K562 (cell line): ENCODE measurements around the gene GDF2. TPM values are rescaled to one million over a fixed set of nuclear protein-coding genes. Genes with fewer than 3 reads are reported as not detected.

Experiments used
- ATAC-seq: fragments of 200-7000 bp; cut with Tn5 transposase; 3 replicates; pipeline ENCODE4 v1.9.1; 2020; ENCODE audit warnings: moderate library complexity
- BruUV-seq: library from RNA; stranded (reverse); fragments of 400-500 nt; replicated peaks from 2 replicates; lab custom pipeline; 2021; lab: Mats Ljungman, UMichigan
- CTCF ChIA-PET: fragments of 300-600 bp; formaldehyde crosslinking; extraction: SDS; loops from one replicate; lab custom pipeline; 2021; ENCODE audit warnings: low intra/inter-chr PET ratio; lab: Yijun Ruan, JAX
- POLR2A ChIA-PET: fragments of 300-600, 350-650 bp; sonication (Branson Sonifier 250); formaldehyde crosslinking; extraction: SDS; loops from one replicate; lab custom pipeline; 2021; ENCODE audit warnings: antibody characterized with exemption, inconsistent platforms; lab: Yijun Ruan, JAX
- DNase-seq, 4 experiments: peaks; one replicate each; pipeline versions ENCODE4 v3.0.0 to v3.0.0-alpha.2; 2011 to 2018; ENCODE audit warnings: low spot score in 3 of 4, mixed read lengths in 3 of 4; ENCODE audit errors: extremely low read depth in 1 of 4
- FAIRE-seq: peaks from 2 replicates; lab custom pipeline; 2011; peaks lifted over from hg19 to GRCh38; lab: Jason Lieb, UNC
- H2AFZ ChIP-seq: 2 replicates; pipeline ENCODE4 v1.6.0; 2011; ENCODE audit warnings: low read depth, low read length, control low read depth, inconsistent platforms
- H3K27ac ChIP-seq: fragments of 200-600 bp; 3 replicates; pipeline ENCODE4 v1.8.0; 2011; ENCODE audit warnings: low read depth, mild to moderate bottlenecking, control low read depth, inconsistent platforms, low read length, moderate library complexity, mixed read lengths; ENCODE audit errors: extremely low read depth
- H3K27me3 ChIP-seq, 2 experiments: fragments of 300-600 bp in 1 of 2; 2 replicates in 1 of 2; 3 replicates in 1 of 2; pipeline versions ENCODE4 v1.6.0 to v1.8.0; 2011; ENCODE audit warnings: inconsistent platforms in 2 of 2, low read length in 2 of 2, mild to moderate bottlenecking in 1 of 2, mixed read lengths in 1 of 2, moderate library complexity in 1 of 2; ENCODE audit not compliant: control insufficient read depth in 2 of 2, insufficient read depth in 2 of 2
- H3K36me3 ChIP-seq: fragments of 300-600 bp; 3 replicates; pipeline ENCODE4 v1.8.0; 2011; ENCODE audit warnings: mild to moderate bottlenecking, low read length, inconsistent platforms; ENCODE audit not compliant: control insufficient read depth, insufficient read depth
- H3K4me1 ChIP-seq, 2 experiments: fragments of 200-600 bp in 1 of 2; replicated peaks in 1 of 2; 2 replicates in 1 of 2; 3 replicates in 1 of 2; pipeline versions ENCODE4 v1.5.1 to v1.8.0; 2011; ENCODE audit warnings: inconsistent platforms in 2 of 2, low read length in 2 of 2, mild to moderate bottlenecking in 1 of 2, mixed read lengths in 1 of 2, moderate library complexity in 1 of 2; ENCODE audit not compliant: control insufficient read depth in 2 of 2, insufficient read depth in 2 of 2
- H3K4me2 ChIP-seq: 2 replicates; pipeline ENCODE4 v1.6.1; 2011; ENCODE audit warnings: low read length, control low read depth, inconsistent platforms, mixed read lengths; ENCODE audit not compliant: insufficient read depth
- H3K4me3 ChIP-seq: fragments of 200-600 bp; sonication (generic), shearing (Covaris generic); 2 replicates; pipeline ENCODE4 v1.5.1; 2016; ENCODE audit warnings: control low read depth, inconsistent platforms
- H3K79me2 ChIP-seq: fragments of 200-600 bp; 3 replicates; pipeline ENCODE4 v1.8.0; 2011; ENCODE audit warnings: low read length, inconsistent platforms; ENCODE audit not compliant: control insufficient read depth, insufficient read depth
- H3K9ac ChIP-seq, 2 experiments: 2 replicates each; pipeline versions ENCODE4 v1.6.0 to v1.6.1; 2011; ENCODE audit warnings: low read depth in 2 of 2, low read length in 2 of 2, control low read depth in 1 of 2, inconsistent platforms in 1 of 2, mild to moderate bottlenecking in 1 of 2, mixed read lengths in 1 of 2; ENCODE audit not compliant: insufficient read depth in 1 of 2
- H3K9me1 ChIP-seq: one replicate; pipeline ENCODE4 v1.6.0; 2011; ENCODE audit warnings: inconsistent platforms, mild to moderate bottlenecking, low read length, moderate library complexity; ENCODE audit not compliant: control insufficient read depth, insufficient read depth
- H3K9me3 ChIP-seq: replicated peaks from 2 replicates; pipeline ENCODE4 v1.5.1; 2011; ENCODE audit warnings: low read depth, low read length, inconsistent platforms; ENCODE audit not compliant: control insufficient read depth, insufficient read depth
- H4K20me1 ChIP-seq: replicated peaks from 2 replicates; pipeline ENCODE4 v1.6.1; 2011; ENCODE audit warnings: low read length, inconsistent platforms, mixed read lengths; ENCODE audit not compliant: control insufficient read depth, insufficient read depth
- ATF3 ChIP-seq, 2 experiments: fragments of 450-650 bp in 1 of 2; sonication (generic) in 1 of 2; formaldehyde crosslinking in 1 of 2; IDR thresholded peaks in 1 of 2; conservative IDR thresholded peaks in 1 of 2; 2 replicates each; pipeline versions ENCODE4 v1.6.1 to v1.8.1; 2016 to 2023; ENCODE audit warnings: mild to moderate bottlenecking in 2 of 2, moderate library complexity in 2 of 2, inconsistent platforms in 1 of 2, missing genetic modification reagents in 1 of 2
- BACH1 ChIP-seq: fragments of 200-800 bp; sonication (Bioruptor generic); IDR thresholded peaks from 2 replicates; pipeline ENCODE4 v1.6.1; 2016; ENCODE audit warnings: missing genetic modification characterization, missing compliant biosample characterization
- GABPB1 ChIP-seq: sonication (generic); formaldehyde crosslinking; IDR thresholded peaks from 2 replicates; pipeline ENCODE4 v1.8.0; 2022; ENCODE audit warnings: mild to moderate bottlenecking, missing genetic modification reagents
- JUND ChIP-seq, 2 experiments: IDR thresholded peaks; 2 replicates in 1 of 2; 3 replicates in 1 of 2; pipeline ENCODE4 v1.6.1; 2011; ENCODE audit warnings: borderline replicate concordance in 2 of 2, low read depth in 2 of 2, low read length in 2 of 2, improper control_type of control experiment in 1 of 2, missing biosample characterization in 1 of 2, missing genetic modification characterization in 1 of 2, missing genetic modification reagents in 1 of 2
- MAFF ChIP-seq: IDR thresholded peaks from 2 replicates; pipeline ENCODE4 v1.6.1; 2012; ENCODE audit warnings: low read length, improper control_type of control experiment
- MNT ChIP-seq, 2 experiments: fragments of 450-650 bp; conservative IDR thresholded peaks; 2 replicates each; pipeline ENCODE4 v1.6.1; 2017; ENCODE audit warnings: mild to moderate bottlenecking in 2 of 2, moderate library complexity in 2 of 2
- NFATC3 ChIP-seq: fragments of 450-650 bp; IDR thresholded peaks from 2 replicates; pipeline ENCODE4 v1.6.1; 2017; ENCODE audit warnings: mild to moderate bottlenecking
- NRF1 ChIP-seq, 2 experiments: fragments of 450-650 bp; IDR thresholded peaks in 1 of 2; conservative IDR thresholded peaks in 1 of 2; 2 replicates each; pipeline ENCODE4 v1.6.1; 2014; ENCODE audit warnings: mild to moderate bottlenecking in 2 of 2
- PHF8 ChIP-seq: fragments of 200-600 bp; sonication (generic); IDR thresholded peaks from 2 replicates; pipeline ENCODE4 v1.6.1; 2012; ENCODE audit warnings: mixed run types, mild to moderate bottlenecking, inconsistent platforms, low read length, moderate library complexity, borderline replicate concordance
- SOX6 ChIP-seq: fragments of 450-650 bp; IDR thresholded peaks from 2 replicates; pipeline ENCODE4 v1.6.1; 2014; ENCODE audit warnings: mild to moderate bottlenecking
- TAL1 ChIP-seq: fragments of 450-650 bp; IDR thresholded peaks from 2 replicates; pipeline ENCODE4 v1.6.1; 2016; ENCODE audit warnings: mild to moderate bottlenecking
- TRIM24 ChIP-seq, 2 experiments: fragments of 450-650 bp; IDR thresholded peaks; 2 replicates each; pipeline ENCODE4 v1.6.1; 2016
- ZBTB7A ChIP-seq: IDR thresholded peaks from 2 replicates; pipeline ENCODE4 v1.6.1; 2011; ENCODE audit warnings: low read depth, mild to moderate bottlenecking, low read length, moderate library complexity, borderline replicate concordance; ENCODE audit not compliant: control insufficient read depth
- ZFP36 ChIP-seq: fragments of 150-350 bp; IDR thresholded peaks from 2 replicates; pipeline ENCODE4 v1.6.1; 2018; ENCODE audit warnings: low read length, low read depth; ENCODE audit not compliant: partially characterized antibody
- ZKSCAN8 ChIP-seq: fragments of 200-800 bp; sonication (Bioruptor generic); IDR thresholded peaks from 2 replicates; pipeline ENCODE4 v1.6.1; 2016; ENCODE audit warnings: missing genetic modification characterization, missing compliant biosample characterization
- WGBS: fragments of 100-300 bp; shearing (Covaris generic); methylation state at CpG from one replicate; pipeline ENCODE4 v1.1.6; 2016; ENCODE audit warnings: low coverage, mixed read lengths; ENCODE audit not compliant: insufficient coverage; ENCODE audit errors: missing lambda C conversion rate; 5-methylcytosine and 5-hydroxymethylcytosine counted together
- in situ Hi-C: fragments of 300-500 bp; cut with MboI; formaldehyde crosslinking; loops from 4 replicates; pipeline ENCODE4 v1.15.0; 2018; ENCODE audit warnings: inconsistent platforms, mixed read lengths
- intact Hi-C: fragments of 100-400 bp; cut with micrococcal nuclease; formaldehyde crosslinking; loops from 2 replicates; pipeline ENCODE4 v1.14.2; 2022
- polyA plus RNA-seq, 8 experiments: library from polyadenylated mRNA; depleted of rRNA in 4 of 8; stranded (reverse) in 5 of 8; unstranded in 3 of 8; fragments of >200 nt; fragmentation: Nextera tagmentation in 2 of 8; fragmentation: Illumina TruSeq in 1 of 8; extraction: Ambion mirVana in 2 of 8; extraction: Trizol in 1 of 8; gene quantifications; 2 replicates each; pipeline versions ENCODE4 v1.2.1 to v1.2.3, GENCODE V29; 2011 to 2014; ENCODE audit warnings: inconsistent platforms in 1 of 8, missing spikeins in 1 of 8
- total RNA-seq, 7 experiments: library from RNA; depleted of rRNA in 6 of 7; stranded (reverse); fragments of >200 nt in 6 of 7; fragmentation: Illumina TruSeq in 2 of 7; extraction: Trizol in 2 of 7; gene quantifications; 2 replicates each; pipeline versions ENCODE4 v1.2.1 to v1.2.3, GENCODE V29; 2011 to 2021; ENCODE audit warnings: low replicate concordance in 1 of 7

The GDF2 gene
- total and polyA plus RNA-seq, 9 of the 15 experiments (the other 6 are each of a cell fraction or from before 2014, with no cell fraction given) = 0.08 to 0.58 (median 0.27) TPM; not detected in 2

- H3K9ac ChIP-seq = peak overlapping the region; percentile 31 to 63; a peak in 3 of 4 replicates
- no peaks in the 10 kb centered on the region for H3K9me3 ChIP-seq
- H3K79me2 ChIP-seq = no peaks in the 10 kb centered on the region
- H3K4me2 ChIP-seq = peak overlapping the region; percentile 69
- no TSS peak for BruUV-seq
- FAIRE-seq (no peak), DNase-seq (peak; percentile 43 to 89 (median 63)), ATAC-seq (peak; percentile 84)
- 18% methylated on average over 15 of the region's 15 CpGs for WGBS
- H3K27ac ChIP-seq = peak overlapping the region; percentile 73
- intact Hi-C loops (no loop called here), in situ Hi-C loops (no loop called here)
- H3K36me3 ChIP-seq = no peaks in the 10 kb centered on the region
- no peaks in the 10 kb centered on the region; a peak in 1 of 5 replicates for H3K27me3 ChIP-seq
- no peaks in the 10 kb centered on the region for H3K9me1 ChIP-seq
- no peaks in the 10 kb centered on the region for H4K20me1 ChIP-seq
- H3K4me3 ChIP-seq = no peak overlapping the region
- ChIA-PET POLR2A (interaction anchor here (1.0 to 1.2 kb wide), 2 partner anchors 10 to 30 kb away, joined by 3 to 4 read pairs; no protein-coding TSS in a partner anchor), CTCF (no interaction called here)
- H2AFZ ChIP-seq = peak overlapping the region; percentile 92
- H3K4me1 ChIP-seq = peaks cover 18 to 35% of the 10 kb centered on the region in 2 experiments
- TF ChIP-seq MNT (conservative IDR thresholded peaks at IDR 0.05) (peak in 1 of 2 experiments; percentile 38; a peak in 2 of 4 replicates), ZKSCAN8 (peak; percentile 63; the same call in 1 of the 2 replicates), ATF3 (IDR thresholded peaks at IDR 0.05) (peak; percentile 39; the same call in 1 of the 2 replicates), ATF3 (CRISPR knock-in tag; conservative IDR thresholded peaks at IDR 0.05) (no peak), MAFF (0 out of 2 replicates have a peak, but pooled peaks have one; percentile 23), GABPB1 (CRISPR knock-in tag) (no peak), PHF8 (peak; percentile 11; the same call in 1 of the 2 replicates), TAL1 (peak; percentile 60; the same call in 1 of the 2 replicates), NFATC3 (peak; percentile 59; the same call in 1 of the 2 replicates), NRF1 (conservative IDR thresholded peaks at IDR 0.05 in 1 of 2, IDR thresholded peaks at IDR 0.05 in 1 of 2) (peak; percentile 14 to 29; a peak in 1 of 4 replicates), ZBTB7A (no peak), BACH1 (tag) (peak; percentile 82), SOX6 (peak; percentile 68; the same call in 1 of the 2 replicates), TRIM24 (IDR thresholded peaks at IDR 0.05) (peak in 1 of 2 experiments; percentile 78; a peak in 1 of 4 replicates), JUND (IDR thresholded peaks at IDR 0.05; ENCODE audit: borderline replicate concordance, low read depth, low read length) (peak; percentile 55), JUND (tag; IDR thresholded peaks at IDR 0.05; ENCODE audit: borderline replicate concordance, low read depth, low read length) (peak; percentile 48; the same call in 1 of the 3 replicates), ZFP36 (peak; percentile 80)
Observed at GRCh38 chr10:47336387-47337134, 14.3 kb downstream of the GDF2 start.
